Activated T-helper 9 cell treated with anti-CD3 and anti-CD28 coated beads, Interleukin-2, amount 50 U/mL, for 16 hours (primary cell): ENCODE results near the gene MEN1.
A peak's percentile ranks its signal among the peaks of the same experiment; 100 is the strongest.
"Not testable (repeated sequence)": the region's sequence is repeated elsewhere in the genome, so short reads cannot be mapped to it uniquely, and the experiment has no call there.

ENCODE experiments used
- DNase-seq: peaks from one replicate; pipeline ENCODE4 v3.0.0-alpha.2; 2020; ENCODE audit warnings: low read depth

MEN1 gene

GRCh38 chr11:64832467-64833197, 22.3 kb upstream of the MEN1 start:
- no peak for DNase-seq

- DNase-seq: no peak
These were observed 21.1 kb upstream of the MEN1 start for GRCh38 chr11:64831411-64831891.

- no peak for DNase-seq
These were observed 19.3 kb upstream of the MEN1 start for GRCh38 chr11:64829536-64830251.

- DNase-seq: no peak
These were observed 17.1 kb upstream of the MEN1 start for GRCh38 chr11:64827451-64827839.

GRCh38 chr11:64826578-64827450, 16.5 kb upstream of the MEN1 start:
- DNase-seq: no peak

- DNase-seq: no peak
These were observed 15.7 kb upstream of the MEN1 start for GRCh38 chr11:64826062-64826461.

- DNase-seq: no peak
These were observed 13.3 kb upstream of the MEN1 start for GRCh38 chr11:64823568-64824119.

- no peak for DNase-seq
These were observed 7.1 kb upstream of the MEN1 start for GRCh38 chr11:64817476-64817875.

GRCh38 chr11:64815433-64815832, 5.1 kb upstream of the MEN1 start:
- not testable (repeated sequence) for DNase-seq

- no peak for DNase-seq
These were observed 4.4 kb upstream of the MEN1 start for GRCh38 chr11:64814712-64815187.

- no peak for DNase-seq
These were observed 3.5 kb upstream of the MEN1 start for GRCh38 chr11:64813826-64814225.

GRCh38 chr11:64810891-64811272, 531 bp upstream of the MEN1 start:
- no peak for DNase-seq

GRCh38 chr11:64809781-64810241, 540 bp downstream of the MEN1 start:
- no peak for DNase-seq

- no peak for DNase-seq
These were observed 4.9 kb downstream of the MEN1 start for GRCh38 chr11:64805481-64805880.

GRCh38 chr11:64804346-64805210, 5.8 kb downstream of the MEN1 start:
- no peak for DNase-seq

- no peak for DNase-seq
These were observed 6.5 kb downstream of the MEN1 start for GRCh38 chr11:64803846-64804345.

GRCh38 chr11:64803158-64803845, 7.0 kb downstream of the MEN1 start, which contains the start of gene MAP4K2:
MAP4K2 (minus strand) TSS chr11:64803214; CDS start chr11:64803149, 65 bp downstream.
- DNase-seq: peak; percentile 85

- DNase-seq: peak; percentile 14
These were observed 7.8 kb downstream of the MEN1 start for GRCh38 chr11:64802370-64803157.
